ENCODE results near the gene SLC22A5.

The SLC22A5 gene

GRCh38 chr5:132417461-132417860 lies 48.0 kb downstream of the SLC22A5 start:
- H3K27ac ChIP-seq, result no peak overlapping the region
- H3K9ac ChIP-seq (ENCODE audit: insufficient read length), result no peak overlapping the region
- no peak overlapping the region for H3K4me3 ChIP-seq
- H3K36me3 ChIP-seq (ENCODE audit: insufficient read depth, low read length), result no peaks in the 10 kb centered on the region
- DNase-seq (ENCODE audit: low read depth, low spot score), result no peak
- TF ChIP-seq POLR2AphosphoS5 (IDR thresholded peaks at IDR 0.05; ENCODE audit: borderline replicate concordance, low read depth, low read length) (no peak), FOXP2 (optimal IDR thresholded peaks at IDR 0.05; ENCODE audit: control extremely low read depth, extremely low read length, insufficient read depth) (no peak), EZH2 (IDR thresholded peaks at IDR 0.05) (no peak)
- H3K9me3 ChIP-seq (ENCODE audit: low read depth, low read length), result no peaks in the 10 kb centered on the region

GRCh38 chr5:132417889-132418485 lies 48.5 kb downstream of the SLC22A5 start:
- no peak for TF ChIP-seq POLR2AphosphoS5 (IDR thresholded peaks at IDR 0.05; ENCODE audit: borderline replicate concordance, low read depth, low read length)
- TF ChIP-seq FOXP2 (optimal IDR thresholded peaks at IDR 0.05; ENCODE audit: control extremely low read depth, extremely low read length, insufficient read depth), result no peak
- TF ChIP-seq EZH2 (IDR thresholded peaks at IDR 0.05), result no peak
- H3K27ac ChIP-seq, result no peak overlapping the region
- no peaks in the 10 kb centered on the region for H3K36me3 ChIP-seq (ENCODE audit: insufficient read depth, low read length)
- H3K4me3 ChIP-seq, result no peak overlapping the region
- no peak overlapping the region for H3K9ac ChIP-seq (ENCODE audit: insufficient read length)
- H3K9me3 ChIP-seq (ENCODE audit: low read depth, low read length), result no peaks in the 10 kb centered on the region
- no peak for DNase-seq (ENCODE audit: low read depth, low spot score)

- no peak overlapping the region for H3K4me3 ChIP-seq
- no peak for DNase-seq (ENCODE audit: low read depth, low spot score)
- H3K9me3 ChIP-seq (ENCODE audit: low read depth, low read length), result no peaks in the 10 kb centered on the region
- H3K27ac ChIP-seq, result no peak overlapping the region
- TF ChIP-seq FOXP2 (optimal IDR thresholded peaks at IDR 0.05; ENCODE audit: control extremely low read depth, extremely low read length, insufficient read depth) (no peak), POLR2AphosphoS5 (IDR thresholded peaks at IDR 0.05; ENCODE audit: borderline replicate concordance, low read depth, low read length) (no peak), EZH2 (IDR thresholded peaks at IDR 0.05) (no peak)
- no peak overlapping the region for H3K9ac ChIP-seq (ENCODE audit: insufficient read length)
- no peaks in the 10 kb centered on the region for H3K36me3 ChIP-seq (ENCODE audit: insufficient read depth, low read length)
Observed at GRCh38 chr5:132418881-132419280, 49.4 kb downstream of the SLC22A5 start.

- Histone ChIP-seq H3K9me3 (ENCODE audit: low read depth, low read length) (no peaks in the 10 kb centered on the region), H3K36me3 (ENCODE audit: insufficient read depth, low read length) (no peaks in the 10 kb centered on the region), H3K9ac (ENCODE audit: insufficient read length) (no peak overlapping the region), H3K4me3 (peak overlapping the region; percentile 50), H3K27ac (no peak overlapping the region)
- TF ChIP-seq POLR2AphosphoS5 (IDR thresholded peaks at IDR 0.05; ENCODE audit: borderline replicate concordance, low read depth, low read length), result no peak
- no peak for TF ChIP-seq FOXP2 (optimal IDR thresholded peaks at IDR 0.05; ENCODE audit: control extremely low read depth, extremely low read length, insufficient read depth)
- no peak for TF ChIP-seq EZH2 (IDR thresholded peaks at IDR 0.05)
- no peak for DNase-seq (ENCODE audit: low read depth, low spot score)
Observed at GRCh38 chr5:132419502-132420468, 50.3 kb downstream of the SLC22A5 start.

GRCh38 chr5:132420706-132421272 lies 51.3 kb downstream of the SLC22A5 start:
- no peak overlapping the region for H3K9ac ChIP-seq (ENCODE audit: insufficient read length)
- no peaks in the 10 kb centered on the region for H3K9me3 ChIP-seq (ENCODE audit: low read depth, low read length)
- H3K4me3 ChIP-seq, result peak overlapping the region; percentile 29; the same call in 1 of the 2 replicates
- no peak for TF ChIP-seq FOXP2 (optimal IDR thresholded peaks at IDR 0.05; ENCODE audit: control extremely low read depth, extremely low read length, insufficient read depth)
- no peak for TF ChIP-seq POLR2AphosphoS5 (IDR thresholded peaks at IDR 0.05; ENCODE audit: borderline replicate concordance, low read depth, low read length)
- TF ChIP-seq EZH2 (IDR thresholded peaks at IDR 0.05), result no peak
- no peak for DNase-seq (ENCODE audit: low read depth, low spot score)
- H3K36me3 ChIP-seq (ENCODE audit: insufficient read depth, low read length), result no peaks in the 10 kb centered on the region
- peak overlapping the region; percentile 8; the same call in 1 of the 2 replicates for H3K27ac ChIP-seq

GRCh38 chr5:132421462-132421861 lies 52.0 kb downstream of the SLC22A5 start:
- H3K36me3 ChIP-seq (ENCODE audit: insufficient read depth, low read length), result no peaks in the 10 kb centered on the region
- TF ChIP-seq EZH2 (IDR thresholded peaks at IDR 0.05) (no peak), FOXP2 (optimal IDR thresholded peaks at IDR 0.05; ENCODE audit: control extremely low read depth, extremely low read length, insufficient read depth) (no peak), POLR2AphosphoS5 (IDR thresholded peaks at IDR 0.05; ENCODE audit: borderline replicate concordance, low read depth, low read length) (no peak)
- H3K9ac ChIP-seq (ENCODE audit: insufficient read length), result no peak overlapping the region
- H3K4me3 ChIP-seq, result peak overlapping the region; percentile 29; the same call in 1 of the 2 replicates
- DNase-seq (ENCODE audit: low read depth, low spot score), result no peak
- H3K9me3 ChIP-seq (ENCODE audit: low read depth, low read length), result no peaks in the 10 kb centered on the region
- H3K27ac ChIP-seq, result peak overlapping the region; percentile 8; the same call in 1 of the 2 replicates

- Histone ChIP-seq H3K9me3 (ENCODE audit: low read depth, low read length) (no peaks in the 10 kb centered on the region), H3K27ac (no peak overlapping the region), H3K36me3 (ENCODE audit: insufficient read depth, low read length) (no peaks in the 10 kb centered on the region), H3K4me3 (no peak overlapping the region), H3K9ac (ENCODE audit: insufficient read length) (no peak overlapping the region)
- TF ChIP-seq EZH2 (IDR thresholded peaks at IDR 0.05), result no peak
- no peak for TF ChIP-seq POLR2AphosphoS5 (IDR thresholded peaks at IDR 0.05; ENCODE audit: borderline replicate concordance, low read depth, low read length)
- TF ChIP-seq FOXP2 (optimal IDR thresholded peaks at IDR 0.05; ENCODE audit: control extremely low read depth, extremely low read length, insufficient read depth), result no peak
- DNase-seq (ENCODE audit: low read depth, low spot score), result no peak
Observed at GRCh38 chr5:132422720-132423437, 53.4 kb downstream of the SLC22A5 start.

Data from SK-N-MC (cell line).